B cell (primary cell): ENCODE measurements around the gene HRNR.
"Not testable (repeated sequence)": the region's sequence is repeated elsewhere in the genome, so short reads cannot be mapped to it uniquely, and the experiment has no call there.

ENCODE experiments used
- EZH2 ChIP-seq: IDR thresholded peaks from 2 replicates; pipeline ENCODE4 v1.6.1; 2012; ENCODE audit warnings: borderline replicate concordance, low read depth, mild to moderate bottlenecking, moderate library complexity, low read length; ENCODE audit not compliant: insufficient read depth, poor library complexity, severe bottlenecking
- TF ChIP-seq, protein P1 (sequence below): fragments of 200-600 bp; IDR thresholded peaks from one replicate; pipeline ENCODE4 v1.8.0; 2022; ENCODE audit warnings: antibody characterized with exemption, mild to moderate bottlenecking

GRCh38 chr1:152256394-152256793, 32.4 kb upstream of the HRNR start:
- TF ChIP-seq, protein P1, sequence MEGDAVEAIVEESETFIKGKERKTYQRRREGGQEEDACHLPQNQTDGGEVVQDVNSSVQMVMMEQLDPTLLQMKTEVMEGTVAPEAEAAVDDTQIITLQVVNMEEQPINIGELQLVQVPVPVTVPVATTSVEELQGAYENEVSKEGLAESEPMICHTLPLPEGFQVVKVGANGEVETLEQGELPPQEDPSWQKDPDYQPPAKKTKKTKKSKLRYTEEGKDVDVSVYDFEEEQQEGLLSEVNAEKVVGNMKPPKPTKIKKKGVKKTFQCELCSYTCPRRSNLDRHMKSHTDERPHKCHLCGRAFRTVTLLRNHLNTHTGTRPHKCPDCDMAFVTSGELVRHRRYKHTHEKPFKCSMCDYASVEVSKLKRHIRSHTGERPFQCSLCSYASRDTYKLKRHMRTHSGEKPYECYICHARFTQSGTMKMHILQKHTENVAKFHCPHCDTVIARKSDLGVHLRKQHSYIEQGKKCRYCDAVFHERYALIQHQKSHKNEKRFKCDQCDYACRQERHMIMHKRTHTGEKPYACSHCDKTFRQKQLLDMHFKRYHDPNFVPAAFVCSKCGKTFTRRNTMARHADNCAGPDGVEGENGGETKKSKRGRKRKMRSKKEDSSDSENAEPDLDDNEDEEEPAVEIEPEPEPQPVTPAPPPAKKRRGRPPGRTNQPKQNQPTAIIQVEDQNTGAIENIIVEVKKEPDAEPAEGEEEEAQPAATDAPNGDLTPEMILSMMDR: not testable (repeated sequence)
- not testable (repeated sequence) for TF ChIP-seq EZH2
